HCT116 (cell line): ENCODE measurements around the gene GPR17. TPM values are rescaled to one million over a fixed set of nuclear protein-coding genes. Genes with fewer than 3 reads are reported as not detected.

Experiments
- ATAC-seq: fragments of 200-7000 bp; cut with Tn5 transposase; 2 replicates; pipeline ENCODE4 v1.9.1; 2020; ENCODE audit warnings: mild to moderate bottlenecking, moderate library complexity
- BruUV-seq: library from RNA; stranded (reverse); fragments of 400-500 nt; replicated peaks from 2 replicates; lab custom pipeline; 2021; lab: Mats Ljungman, UMichigan
- CTCF ChIA-PET: fragments of 300-600 bp; sonication (Branson Sonifier 250); formaldehyde crosslinking; loops from one replicate; lab custom pipeline; 2021; ENCODE audit warnings: antibody characterized with exemption; lab: Charles Lee
- POLR2A ChIA-PET: fragments of 300-600, 350-600 bp; sonication (Branson Sonifier 250); formaldehyde crosslinking; loops from one replicate; lab custom pipeline; 2021; ENCODE audit warnings: antibody characterized with exemption; lab: Charles Lee
- RAD21 ChIA-PET, 2 experiments: fragments of 300-600 bp; sonication (Branson Sonifier 250); formaldehyde crosslinking; loops; one replicate each; lab custom pipeline; 2023; ENCODE audit warnings: low total read pairs in 2 of 2; ENCODE audit not compliant: uncharacterized antibody in 2 of 2, unreplicated experiment in 2 of 2, low non-redundant PET in 1 of 2; lab: Charles Lee
- DNase-seq: peaks from one replicate; pipeline ENCODE4 v3.0.0-alpha.2; 2010; ENCODE audit warnings: low read depth, low spot score
- H2AFZ ChIP-seq: fragments of 200-600 bp; shearing (Covaris generic), sonication (generic); 2 replicates; pipeline ENCODE4 v1.6.1; 2017; ENCODE audit warnings: low read depth, mixed run types, mixed read lengths, antibody characterized with exemption, low read length; ENCODE audit not compliant: poor library complexity, severe bottlenecking
- H3K27ac ChIP-seq: 2 replicates; pipeline ENCODE4 v1.5.1; 2012; ENCODE audit warnings: low read depth, low read length
- H3K27me3 ChIP-seq: fragments of 200-600 bp; sonication (generic); 2 replicates; pipeline ENCODE4 v1.6.1; 2016; ENCODE audit warnings: mixed run types, low read length, mixed read lengths; ENCODE audit not compliant: insufficient read depth
- H3K36me3 ChIP-seq, 2 experiments: fragments of 200-500 bp in 1 of 2; fragments of 200-600 bp in 1 of 2; sonication (Bioruptor generic) in 1 of 2; sonication (generic) in 1 of 2; 2 replicates each; pipeline versions ENCODE4 v1.5.1 to v1.6.1; 2014 to 2016; ENCODE audit warnings: low read length in 2 of 2, inconsistent platforms in 1 of 2, mixed read lengths in 1 of 2, mixed run types in 1 of 2; ENCODE audit not compliant: insufficient read depth in 2 of 2, control insufficient read depth in 1 of 2
- H3K4me1 ChIP-seq, 2 experiments: fragments of 200-600 bp in 1 of 2; sonication (generic) in 1 of 2; 2 replicates each; pipeline versions ENCODE4 v1.5.1 to v1.6.1; 2012 to 2017; ENCODE audit warnings: low read length in 2 of 2, inconsistent platforms in 1 of 2, mild to moderate bottlenecking in 1 of 2, mixed read lengths in 1 of 2, mixed run types in 1 of 2, moderate library complexity in 1 of 2; ENCODE audit not compliant: insufficient read depth in 2 of 2, control insufficient read depth in 1 of 2
- H3K4me2 ChIP-seq: fragments of 200-600 bp; sonication (generic); 2 replicates; pipeline ENCODE4 v1.6.1; 2017; ENCODE audit warnings: mixed run types, low read length, mixed read lengths
- H3K4me3 ChIP-seq, 2 experiments: fragments of 200-600 bp in 1 of 2; sonication (generic) in 1 of 2; replicated peaks in 1 of 2; 2 replicates each; pipeline ENCODE4 v1.5.1; 2011 to 2016; ENCODE audit warnings: low read length in 2 of 2, control low read depth in 1 of 2, low read depth in 1 of 2, mild to moderate bottlenecking in 1 of 2, mixed read lengths in 1 of 2, mixed run types in 1 of 2
- H3K79me2 ChIP-seq: fragments of 200-600 bp; sonication (generic); 2 replicates; pipeline ENCODE4 v1.6.1; 2017; ENCODE audit warnings: mild to moderate bottlenecking, mixed run types, low read length, moderate library complexity, mixed read lengths; ENCODE audit not compliant: insufficient read depth
- H3K9ac ChIP-seq: fragments of 200-600 bp; sonication (generic); 2 replicates; pipeline ENCODE4 v1.6.1; 2016; ENCODE audit warnings: low read length, mixed read lengths
- H3K9me2 ChIP-seq: fragments of 200-600 bp; sonication (generic), shearing (Covaris generic); 2 replicates; pipeline ENCODE4 v1.6.1; 2017; ENCODE audit warnings: mixed run types, mild to moderate bottlenecking, moderate library complexity; ENCODE audit not compliant: insufficient read depth
- H3K9me3 ChIP-seq, 2 experiments: fragments of 200-500 bp in 1 of 2; fragments of 200-600 bp in 1 of 2; sonication (Bioruptor generic) in 1 of 2; sonication (generic) in 1 of 2; 2 replicates each; pipeline ENCODE4 v1.6.1; 2014 to 2017; ENCODE audit warnings: low read length in 2 of 2, mixed read lengths in 2 of 2, inconsistent platforms in 1 of 2, low read depth in 1 of 2, mild to moderate bottlenecking in 1 of 2, mixed run types in 1 of 2, moderate library complexity in 1 of 2; ENCODE audit not compliant: control insufficient read depth in 1 of 2, insufficient read depth in 1 of 2
- H4K20me1 ChIP-seq: fragments of 200-600 bp; sonication (generic), shearing (Covaris generic); 2 replicates; pipeline ENCODE4 v1.6.1; 2017; ENCODE audit warnings: mixed run types, mild to moderate bottlenecking, moderate library complexity; ENCODE audit not compliant: insufficient read depth
- CBX3 ChIP-seq: IDR thresholded peaks from 2 replicates; pipeline ENCODE4 v1.6.1; 2012; ENCODE audit warnings: low read depth
- EGR1 ChIP-seq: IDR thresholded peaks from 2 replicates; pipeline ENCODE4 v1.6.1; 2012; ENCODE audit warnings: low read depth
- EZH2 ChIP-seq: fragments of 200-600 bp; sonication (generic); IDR thresholded peaks from 2 replicates; pipeline ENCODE4 v1.6.1; 2017; ENCODE audit warnings: antibody characterized with exemption, mixed run types
- EZH2phosphoT487 ChIP-seq: fragments of 200-600 bp; IDR thresholded peaks from 2 replicates; pipeline ENCODE4 v1.6.1; 2018; ENCODE audit warnings: antibody characterized with exemption, borderline replicate concordance
- JUND ChIP-seq: IDR thresholded peaks from 2 replicates; pipeline ENCODE4 v1.6.1; 2012
- MAX ChIP-seq: IDR thresholded peaks from 2 replicates; pipeline ENCODE4 v1.6.1; 2012
- POLR2A ChIP-seq: IDR thresholded peaks from 2 replicates; pipeline ENCODE4 v1.7.0; 2011; ENCODE audit warnings: borderline replicate concordance; ENCODE audit not compliant: insufficient read depth, insufficient read length; ENCODE audit errors: extremely low read depth
- RAD21 ChIP-seq: IDR thresholded peaks from 2 replicates; pipeline ENCODE4 v1.6.1; 2012; ENCODE audit warnings: low read depth, mild to moderate bottlenecking
- SP1 ChIP-seq: IDR thresholded peaks from 2 replicates; pipeline ENCODE4 v1.6.1; 2012; ENCODE audit warnings: low read depth
- ZFX ChIP-seq: fragments of 450-650 bp; IDR thresholded peaks from 2 replicates; pipeline ENCODE4 v1.6.1; 2017
- intact Hi-C: fragments of 100-400 bp; cut with micrococcal nuclease; formaldehyde crosslinking; loops from 2 replicates; pipeline ENCODE4 v1.10.0; 2022
- total RNA-seq: library from RNA; stranded (reverse); gene quantifications from one replicate; pipeline ENCODE4 v1.2.1, GENCODE V29; 2021; ENCODE audit not compliant: unreplicated experiment
- TF ChIP-seq, protein P1 (sequence below): IDR thresholded peaks from 2 replicates; pipeline ENCODE4 v1.6.1; 2012

GPR17 gene
- total RNA-seq, 1 experiment from 2014 or later = not detected

- no peaks in the 10 kb centered on the region for H3K9me2 ChIP-seq
- H3K4me3 ChIP-seq = no peak overlapping the region
- no peaks in the 10 kb centered on the region for H3K36me3 ChIP-seq
- CTCF ChIA-PET = no interaction called here
- H3K79me2 ChIP-seq = no peaks in the 10 kb centered on the region
- H4K20me1 ChIP-seq = no peaks in the 10 kb centered on the region
- POLR2A ChIA-PET = no interaction called here
- intact Hi-C loops = no loop called here
- H3K4me2 ChIP-seq = no peak overlapping the region
- ATAC-seq = no peak
- H3K9ac ChIP-seq = no peak overlapping the region
- no peak for TF ChIP-seq EGR1
- TF ChIP-seq, protein P1, sequence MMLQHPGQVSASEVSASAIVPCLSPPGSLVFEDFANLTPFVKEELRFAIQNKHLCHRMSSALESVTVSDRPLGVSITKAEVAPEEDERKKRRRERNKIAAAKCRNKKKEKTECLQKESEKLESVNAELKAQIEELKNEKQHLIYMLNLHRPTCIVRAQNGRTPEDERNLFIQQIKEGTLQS = no peak
- no peaks in the 10 kb centered on the region; a peak in 1 of 4 replicates for H3K9me3 ChIP-seq
- RAD21 ChIA-PET = no interaction called here
- H2AFZ ChIP-seq = no peak overlapping the region
- no peak for DNase-seq
- no peak overlapping the region for H3K27ac ChIP-seq
- H3K4me1 ChIP-seq = peaks cover 0 to 8% of the 10 kb centered on the region in 2 experiments; a peak in 1 of 4 replicates
- no peaks in the 10 kb centered on the region for H3K27me3 ChIP-seq
- no TSS peak for BruUV-seq
Observed at GRCh38 chr2:127662937-127663565, 17.1 kb downstream of the GPR17 start.

GRCh38 chr2:127663566-127664064 is 17.7 kb downstream of the GPR17 start:
- no TSS peak for BruUV-seq
- H3K27ac ChIP-seq = no peak overlapping the region
- no peaks in the 10 kb centered on the region for H4K20me1 ChIP-seq
- ChIA-PET POLR2A (no interaction called here), RAD21 (interaction anchor here in 1 of 2 experiments (0.6 kb wide), 1 partner anchor 485 kb away, joined by 5 read pairs; no protein-coding TSS in a partner anchor), CTCF (interaction anchor here (0.9 kb wide), 1 partner anchor 72 kb away, joined by 3 read pairs; no protein-coding TSS in a partner anchor)
- H3K79me2 ChIP-seq = no peaks in the 10 kb centered on the region
- no peak overlapping the region for H2AFZ ChIP-seq
- H3K9me2 ChIP-seq = no peaks in the 10 kb centered on the region
- H3K4me2 ChIP-seq = no peak overlapping the region
- intact Hi-C loops = no loop called here
- no peak overlapping the region for H3K9ac ChIP-seq
- peaks cover 0 to 8% of the 10 kb centered on the region in 2 experiments; a peak in 1 of 4 replicates for H3K4me1 ChIP-seq
- DNase-seq (no peak), ATAC-seq (no peak)
- H3K36me3 ChIP-seq = no peaks in the 10 kb centered on the region
- H3K27me3 ChIP-seq = no peaks in the 10 kb centered on the region
- H3K4me3 ChIP-seq = no peak overlapping the region
- TF ChIP-seq JUND = no peak
- TF ChIP-seq POLR2A = no peak
- no peak for TF ChIP-seq SP1
- no peak for TF ChIP-seq MAX
- TF ChIP-seq EGR1 = no peak
- TF ChIP-seq RAD21 = no peak
- TF ChIP-seq, protein P1 = no peak
- TF ChIP-seq ZFX = no peak
- no peak for TF ChIP-seq EZH2phosphoT487
- TF ChIP-seq EZH2 = no peak
- TF ChIP-seq CBX3 = no peak
- no peaks in the 10 kb centered on the region; a peak in 1 of 4 replicates for H3K9me3 ChIP-seq
